K562 (cell line): ENCODE measurements around the gene AASDH. TPM values are rescaled to one million over a fixed set of nuclear protein-coding genes. Genes with fewer than 3 reads are reported as not detected.

Source experiments
- ATAC-seq: fragments of 200-7000 bp; cut with Tn5 transposase; 3 replicates; pipeline ENCODE4 v1.9.1; 2020; ENCODE audit warnings: moderate library complexity
- BruUV-seq: library from RNA; stranded (reverse); fragments of 400-500 nt; replicated peaks from 2 replicates; lab custom pipeline; 2021; lab: Mats Ljungman, UMichigan
- CTCF ChIA-PET: fragments of 300-600 bp; formaldehyde crosslinking; extraction: SDS; loops from one replicate; lab custom pipeline; 2021; ENCODE audit warnings: low intra/inter-chr PET ratio; lab: Yijun Ruan, JAX
- POLR2A ChIA-PET: fragments of 300-600, 350-650 bp; sonication (Branson Sonifier 250); formaldehyde crosslinking; extraction: SDS; loops from one replicate; lab custom pipeline; 2021; ENCODE audit warnings: antibody characterized with exemption, inconsistent platforms; lab: Yijun Ruan, JAX
- DNase-seq, 4 experiments: peaks; one replicate each; pipeline versions ENCODE4 v3.0.0 to v3.0.0-alpha.2; 2011 to 2018; ENCODE audit warnings: low spot score in 3 of 4, mixed read lengths in 3 of 4; ENCODE audit errors: extremely low read depth in 1 of 4
- FAIRE-seq: peaks from 2 replicates; lab custom pipeline; 2011; peaks lifted over from hg19 to GRCh38; lab: Jason Lieb, UNC
- H2AFZ ChIP-seq: 2 replicates; pipeline ENCODE4 v1.6.0; 2011; ENCODE audit warnings: low read depth, low read length, control low read depth, inconsistent platforms
- H3K27ac ChIP-seq: fragments of 200-600 bp; 3 replicates; pipeline ENCODE4 v1.8.0; 2011; ENCODE audit warnings: low read depth, mild to moderate bottlenecking, control low read depth, inconsistent platforms, low read length, moderate library complexity, mixed read lengths; ENCODE audit errors: extremely low read depth
- H3K27me3 ChIP-seq, 2 experiments: fragments of 300-600 bp in 1 of 2; 2 replicates in 1 of 2; 3 replicates in 1 of 2; pipeline versions ENCODE4 v1.6.0 to v1.8.0; 2011; ENCODE audit warnings: inconsistent platforms in 2 of 2, low read length in 2 of 2, mild to moderate bottlenecking in 1 of 2, mixed read lengths in 1 of 2, moderate library complexity in 1 of 2; ENCODE audit not compliant: control insufficient read depth in 2 of 2, insufficient read depth in 2 of 2
- H3K36me3 ChIP-seq: fragments of 300-600 bp; 3 replicates; pipeline ENCODE4 v1.8.0; 2011; ENCODE audit warnings: mild to moderate bottlenecking, low read length, inconsistent platforms; ENCODE audit not compliant: control insufficient read depth, insufficient read depth
- H3K4me1 ChIP-seq, 2 experiments: fragments of 200-600 bp in 1 of 2; replicated peaks in 1 of 2; 2 replicates in 1 of 2; 3 replicates in 1 of 2; pipeline versions ENCODE4 v1.5.1 to v1.8.0; 2011; ENCODE audit warnings: inconsistent platforms in 2 of 2, low read length in 2 of 2, mild to moderate bottlenecking in 1 of 2, mixed read lengths in 1 of 2, moderate library complexity in 1 of 2; ENCODE audit not compliant: control insufficient read depth in 2 of 2, insufficient read depth in 2 of 2
- H3K4me2 ChIP-seq: 2 replicates; pipeline ENCODE4 v1.6.1; 2011; ENCODE audit warnings: low read length, control low read depth, inconsistent platforms, mixed read lengths; ENCODE audit not compliant: insufficient read depth
- H3K4me3 ChIP-seq: fragments of 200-600 bp; sonication (generic), shearing (Covaris generic); 2 replicates; pipeline ENCODE4 v1.5.1; 2016; ENCODE audit warnings: control low read depth, inconsistent platforms
- H3K79me2 ChIP-seq: fragments of 200-600 bp; 3 replicates; pipeline ENCODE4 v1.8.0; 2011; ENCODE audit warnings: low read length, inconsistent platforms; ENCODE audit not compliant: control insufficient read depth, insufficient read depth
- H3K9ac ChIP-seq, 2 experiments: 2 replicates each; pipeline versions ENCODE4 v1.6.0 to v1.6.1; 2011; ENCODE audit warnings: low read depth in 2 of 2, low read length in 2 of 2, control low read depth in 1 of 2, inconsistent platforms in 1 of 2, mild to moderate bottlenecking in 1 of 2, mixed read lengths in 1 of 2; ENCODE audit not compliant: insufficient read depth in 1 of 2
- H3K9me1 ChIP-seq: one replicate; pipeline ENCODE4 v1.6.0; 2011; ENCODE audit warnings: inconsistent platforms, mild to moderate bottlenecking, low read length, moderate library complexity; ENCODE audit not compliant: control insufficient read depth, insufficient read depth
- H3K9me3 ChIP-seq: replicated peaks from 2 replicates; pipeline ENCODE4 v1.5.1; 2011; ENCODE audit warnings: low read depth, low read length, inconsistent platforms; ENCODE audit not compliant: control insufficient read depth, insufficient read depth
- H4K20me1 ChIP-seq: replicated peaks from 2 replicates; pipeline ENCODE4 v1.6.1; 2011; ENCODE audit warnings: low read length, inconsistent platforms, mixed read lengths; ENCODE audit not compliant: control insufficient read depth, insufficient read depth
- BCL6 ChIP-seq: fragments of 250-450 bp; sonication (Bioruptor Pico); IDR thresholded peaks from 2 replicates; pipeline ENCODE4 v1.4.0; 2020
- BCOR ChIP-seq: fragments of 450-650 bp; IDR thresholded peaks from 2 replicates; pipeline ENCODE4 v1.6.1; 2016
- ESRRB ChIP-seq: fragments of 250-450 bp; sonication (Bioruptor Pico); IDR thresholded peaks from 2 replicates; pipeline ENCODE4 v1.5.0; 2020; ENCODE audit warnings: mild to moderate bottlenecking, moderate library complexity, borderline replicate concordance
- FOSL1 ChIP-seq: fragments of 200-800 bp; sonication (Bioruptor generic); conservative IDR thresholded peaks from 2 replicates; pipeline ENCODE4 v1.6.1; 2016; ENCODE audit warnings: missing genetic modification characterization, missing compliant biosample characterization
- HDAC3 ChIP-seq: fragments of 450-650 bp; IDR thresholded peaks from 2 replicates; pipeline ENCODE4 v1.6.1; 2018; ENCODE audit warnings: borderline replicate concordance, mild to moderate bottlenecking, moderate library complexity; ENCODE audit not compliant: partially characterized antibody
- MEF2A ChIP-seq: IDR thresholded peaks from 2 replicates; pipeline ENCODE4 v1.6.1; 2011; ENCODE audit warnings: low read depth, mild to moderate bottlenecking, low read length, moderate library complexity; ENCODE audit not compliant: control insufficient read depth
- MLLT1 ChIP-seq, 2 experiments: fragments of 450-650 bp; IDR thresholded peaks; 2 replicates each; pipeline ENCODE4 v1.6.1; 2016
- POU5F1 ChIP-seq: fragments of 150-350 bp; IDR thresholded peaks from 2 replicates; pipeline ENCODE4 v1.6.1; 2014; ENCODE audit warnings: borderline replicate concordance, low read length, low read depth, mild to moderate bottlenecking; ENCODE audit not compliant: partially characterized antibody
- RFX7 ChIP-seq: fragments of 250-450 bp; sonication (Bioruptor Pico); IDR thresholded peaks from 2 replicates; pipeline ENCODE4 v1.5.1; 2021; ENCODE audit warnings: mild to moderate bottlenecking
- SETDB1 ChIP-seq: IDR thresholded peaks from one replicate; pipeline ENCODE4 v1.6.1; 2012; ENCODE audit warnings: low read length, control low read depth, inconsistent platforms
- SNRNP70 ChIP-seq: fragments of 200-400 bp; formaldehyde crosslinking; optimal IDR thresholded peaks from 2 replicates; pipeline ENCODE3; 2017; ENCODE audit warnings: low read depth, low read length
- TBL1XR1 ChIP-seq, 2 experiments: IDR thresholded peaks; 2 replicates each; pipeline ENCODE4 v1.6.1; 2012; ENCODE audit warnings: improper control_type of control experiment in 2 of 2, low read length in 2 of 2, mild to moderate bottlenecking in 1 of 2
- TCF15 ChIP-seq: fragments of 250-450 bp; sonication (Bioruptor Pico); IDR thresholded peaks from 2 replicates; pipeline ENCODE4 v1.8.0; 2022; ENCODE audit warnings: moderate library complexity, mild to moderate bottlenecking, inconsistent platforms
- WGBS: fragments of 100-300 bp; shearing (Covaris generic); methylation state at CpG from one replicate; pipeline ENCODE4 v1.1.6; 2016; ENCODE audit warnings: low coverage, mixed read lengths; ENCODE audit not compliant: insufficient coverage; ENCODE audit errors: missing lambda C conversion rate; 5-methylcytosine and 5-hydroxymethylcytosine counted together
- in situ Hi-C: fragments of 300-500 bp; cut with MboI; formaldehyde crosslinking; loops from 4 replicates; pipeline ENCODE4 v1.15.0; 2018; ENCODE audit warnings: inconsistent platforms, mixed read lengths
- intact Hi-C: fragments of 100-400 bp; cut with micrococcal nuclease; formaldehyde crosslinking; loops from 2 replicates; pipeline ENCODE4 v1.14.2; 2022
- polyA plus RNA-seq, 8 experiments: library from polyadenylated mRNA; depleted of rRNA in 4 of 8; stranded (reverse) in 5 of 8; unstranded in 3 of 8; fragments of >200 nt; fragmentation: Nextera tagmentation in 2 of 8; fragmentation: Illumina TruSeq in 1 of 8; extraction: Ambion mirVana in 2 of 8; extraction: Trizol in 1 of 8; gene quantifications; 2 replicates each; pipeline versions ENCODE4 v1.2.1 to v1.2.3, GENCODE V29; 2011 to 2014; ENCODE audit warnings: inconsistent platforms in 1 of 8, missing spikeins in 1 of 8
- total RNA-seq, 7 experiments: library from RNA; depleted of rRNA in 6 of 7; stranded (reverse); fragments of >200 nt in 6 of 7; fragmentation: Illumina TruSeq in 2 of 7; extraction: Trizol in 2 of 7; gene quantifications; 2 replicates each; pipeline versions ENCODE4 v1.2.1 to v1.2.3, GENCODE V29; 2011 to 2021; ENCODE audit warnings: low replicate concordance in 1 of 7

Gene AASDH
- total and polyA plus RNA-seq, 9 of the 15 experiments (the other 6 are each of a cell fraction or from before 2014, with no cell fraction given), result 8.6 to 29.7 (median 13.7) TPM

- Histone ChIP-seq H3K79me2 (peaks cover 99% of the 10 kb centered on the region), H3K27ac (no peak overlapping the region), H3K4me2 (no peak overlapping the region), H2AFZ (no peak overlapping the region), H3K27me3 (no peaks in the 10 kb centered on the region), H3K36me3 (peaks cover 11% of the 10 kb centered on the region; the same call in 1 of the 3 replicates), H3K9ac (no peak overlapping the region), H4K20me1 (peaks cover under 1% of the 10 kb centered on the region; the same call in 1 of the 2 replicates), H3K9me1 (no peaks in the 10 kb centered on the region), H3K4me3 (no peak overlapping the region)
- DNase-seq (no peak), ATAC-seq (no peak)
- BruUV-seq, result no TSS peak
- in situ Hi-C loops, result no loop called here
- CTCF ChIA-PET, result no interaction called here
- WGBS, result 90% methylated on average over 4 of the region's 4 CpGs
- TF ChIP-seq POU5F1, result no peak
- TF ChIP-seq BCL6, result no peak
- no peak for TF ChIP-seq BCOR
- no peak for TF ChIP-seq HDAC3
- TF ChIP-seq MEF2A, result no peak
- TF ChIP-seq MLLT1 (IDR thresholded peaks at IDR 0.05), result no peak
- TF ChIP-seq FOSL1 (tag), result no peak
- TF ChIP-seq TBL1XR1 (IDR thresholded peaks at IDR 0.05; ENCODE audit: low read length in 2 of 2), result no peak
- no peak for TF ChIP-seq SNRNP70
- no peak for TF ChIP-seq SETDB1
- TF ChIP-seq ESRRB (CRISPR knock-in tag), result no peak
- TF ChIP-seq RFX7 (CRISPR knock-in tag), result no peak
- no peak for TF ChIP-seq TCF15 (CRISPR knock-in tag)
- TF ChIP-seq, all 486 proteins: peak for 0
- intact Hi-C loops, result no loop called here
- POLR2A ChIA-PET, result no interaction called here
- Histone ChIP-seq H3K4me1 (0 out of 5 replicates have a peak, but pooled peaks cover 0 to 2% of the 10 kb centered on the region in 2 experiments), H3K9me3 (no peaks in the 10 kb centered on the region)
- no peak for FAIRE-seq
Observed at GRCh38 chr4:56414135-56414670, 26.9 kb upstream of the AASDH start.
